GM18861 (cell line): Measurements from ENCODE around the gene SREBF1.

ENCODE experiments used
- ATAC-seq: cut with Tn5 transposase; IDR thresholded peaks from one replicate; pipeline ENCODE4 v1.9.1; 2021; ENCODE audit not compliant: unreplicated experiment

SREBF1 gene

DNA sequence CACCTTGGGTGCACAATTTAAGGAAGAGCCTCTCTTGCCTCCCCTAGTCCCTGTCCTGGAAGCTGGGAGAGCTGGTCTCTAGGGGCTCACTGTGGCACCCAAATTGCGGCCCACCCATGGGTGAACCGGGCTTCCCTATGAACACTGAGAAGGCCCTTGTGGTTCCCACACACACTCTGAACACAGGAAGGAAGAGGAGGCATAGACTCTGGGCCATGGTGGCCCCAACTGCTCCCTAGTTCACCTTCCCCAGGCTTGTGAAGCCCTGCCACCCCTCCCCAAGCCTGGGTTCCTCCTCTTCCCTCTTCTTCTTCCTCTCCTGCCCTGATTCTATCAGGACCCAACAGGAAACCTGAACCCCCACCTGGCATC lies 10.5 kb downstream of the SREBF1 start:
- no peak for ATAC-seq

- no peak for ATAC-seq
Measured at GRCh38 chr17:17824783-17825614, 11.8 kb downstream of the SREBF1 start.

DNA sequence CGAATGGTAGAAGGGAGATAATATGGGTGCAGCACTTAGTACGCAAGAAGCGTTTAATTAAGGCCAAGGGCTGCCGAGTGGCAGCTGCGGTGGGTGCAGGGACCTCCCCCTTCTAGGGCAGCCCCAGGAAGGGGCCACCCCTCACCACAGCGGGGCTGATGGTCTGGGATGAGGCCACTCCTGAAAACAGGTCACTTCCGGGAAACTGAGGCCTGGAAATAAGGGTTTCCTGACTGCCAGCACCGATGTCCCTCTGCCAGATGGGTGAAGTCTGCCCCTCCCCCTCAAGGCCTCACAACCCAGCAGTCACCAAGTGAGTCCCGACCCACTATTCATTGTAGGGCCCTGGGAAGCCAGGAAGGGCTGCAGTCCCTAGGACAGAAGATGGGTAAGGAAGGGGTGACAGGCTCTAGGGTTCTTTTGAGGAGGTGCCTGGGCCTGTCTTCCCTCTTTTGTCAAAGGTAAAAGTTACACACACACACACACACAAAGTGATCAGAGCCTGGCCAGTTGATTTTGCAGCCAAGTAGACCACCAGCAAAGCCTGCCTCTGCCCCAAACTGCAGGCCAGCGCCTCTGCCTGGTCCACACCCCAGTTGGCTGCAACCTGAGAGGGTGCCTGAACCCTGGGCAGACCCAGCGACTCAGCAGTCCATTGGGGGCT lies 12.5 kb downstream of the SREBF1 start:
- ATAC-seq = peak; percentile 4

DNA sequence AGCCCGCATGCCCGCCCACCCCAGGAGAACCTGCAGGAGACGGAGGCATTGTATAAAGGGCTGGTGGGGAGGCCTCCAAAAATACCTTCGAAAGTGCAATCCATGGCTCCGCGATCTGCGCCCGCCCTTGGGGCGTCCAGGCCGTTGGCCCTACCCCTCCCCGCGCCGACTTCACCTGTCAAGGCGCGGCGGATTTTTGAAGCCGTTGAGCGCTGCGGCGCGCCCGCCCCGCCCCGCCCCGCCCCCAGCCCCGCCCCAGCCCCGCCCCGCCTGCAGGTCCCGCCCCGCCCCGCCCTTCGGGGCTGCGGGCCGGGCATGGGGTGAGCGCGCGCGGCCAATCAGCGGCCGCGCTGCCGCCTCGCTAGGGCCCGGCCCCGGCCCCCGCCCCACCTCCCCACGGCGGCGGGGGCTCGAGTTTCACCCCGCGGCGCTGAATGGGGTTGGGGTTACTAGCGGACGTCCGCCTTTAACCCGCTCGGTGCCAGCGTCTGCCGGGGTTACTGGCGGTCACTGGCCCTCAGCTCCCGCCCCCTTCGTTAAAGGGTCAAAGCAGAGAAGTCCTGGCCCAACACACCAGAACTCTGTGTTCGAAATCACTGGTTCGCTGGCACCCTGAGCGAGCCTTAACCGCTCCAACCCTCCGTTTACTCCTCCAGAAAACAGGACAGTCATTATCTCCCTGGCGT lies 13.2 kb downstream of the SREBF1 start:
- ATAC-seq = peak; percentile 50

- no peak for ATAC-seq
Measured at GRCh38 chr17:17822616-17823015, 14.2 kb downstream of the SREBF1 start.

DNA sequence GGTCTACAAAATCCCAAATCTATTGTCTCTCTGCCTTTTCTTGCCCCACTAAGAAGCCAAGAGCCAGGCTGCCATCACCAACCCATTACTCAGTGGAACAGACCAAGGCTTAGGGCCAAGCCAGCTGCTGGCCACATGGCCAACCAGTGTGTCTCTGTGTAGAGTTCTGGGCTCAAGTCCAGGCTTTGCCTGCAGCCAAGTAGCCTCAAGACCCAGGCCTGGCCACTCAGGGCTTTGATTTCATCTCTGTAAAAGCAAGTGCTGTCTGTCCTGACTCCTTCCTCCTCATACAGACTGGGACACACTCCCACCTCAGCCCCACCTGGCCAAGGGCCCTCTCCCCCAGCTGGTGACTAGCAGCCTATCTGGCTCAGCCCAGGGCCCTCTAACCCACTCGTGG lies 14.6 kb downstream of the SREBF1 start:
- no peak for ATAC-seq

DNA sequence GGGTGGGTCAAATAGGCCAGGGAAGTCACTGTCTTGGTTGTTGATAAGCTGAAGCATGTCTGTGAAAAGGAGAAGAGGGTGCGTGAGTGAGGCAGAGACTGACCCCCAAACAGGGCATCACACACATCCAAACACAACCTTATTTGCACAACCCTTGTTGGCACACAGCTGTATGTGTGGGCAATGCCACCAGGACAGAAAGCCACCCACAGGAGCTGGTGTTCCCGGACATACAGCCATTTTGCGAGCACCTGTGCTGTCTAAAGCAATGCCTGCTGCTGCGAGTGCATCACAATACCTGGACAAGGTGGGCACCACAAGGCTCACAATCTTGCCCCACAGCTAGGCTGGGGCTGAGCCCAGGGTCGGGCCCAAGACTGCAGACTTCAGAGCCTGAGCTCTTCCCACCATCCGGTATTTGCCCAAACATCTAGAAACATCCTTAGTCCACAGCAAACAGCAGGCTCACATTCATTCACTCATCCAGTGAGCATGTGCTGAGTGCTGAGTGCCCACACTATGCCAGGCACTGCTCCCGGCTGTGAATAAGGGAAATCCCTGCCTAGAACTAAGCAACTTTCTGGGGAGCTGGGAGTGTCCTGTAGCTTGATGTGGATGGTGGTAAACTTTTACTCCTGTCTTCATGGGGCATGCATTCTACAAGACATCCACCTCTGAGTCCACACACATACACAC lies 16.2 kb downstream of the SREBF1 start:
- ATAC-seq = no peak

GRCh38 chr17:17820046-17820445 lies 16.7 kb downstream of the SREBF1 start:
- ATAC-seq = no peak

DNA sequence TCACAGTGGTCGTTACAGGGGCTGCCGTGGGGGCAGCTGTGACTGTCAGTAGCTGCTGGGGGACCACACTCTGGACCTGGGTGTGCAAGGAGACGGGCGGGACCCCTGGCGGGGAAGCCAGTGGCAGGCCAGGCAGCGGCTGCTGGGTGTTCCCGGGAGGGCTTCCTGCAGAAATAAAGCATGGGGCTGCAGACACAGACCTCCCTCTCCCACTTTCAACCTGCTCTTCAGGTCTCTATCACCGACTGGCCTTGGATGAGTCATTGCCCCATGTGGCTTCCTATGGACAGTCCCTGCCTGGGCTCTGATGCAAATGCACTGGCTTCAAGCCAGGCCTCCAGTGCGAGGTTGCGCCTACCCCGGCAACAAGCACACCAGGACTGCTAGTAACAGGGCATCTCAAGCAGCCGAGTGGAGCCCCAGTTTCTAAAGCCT lies 17.2 kb downstream of the SREBF1 start:
- ATAC-seq = peak; percentile 52

GRCh38 chr17:17819111-17819510 lies 17.7 kb downstream of the SREBF1 start:
- no peak for ATAC-seq

GRCh38 chr17:17818088-17818526 lies 18.7 kb downstream of the SREBF1 start:
- no peak for ATAC-seq

DNA sequence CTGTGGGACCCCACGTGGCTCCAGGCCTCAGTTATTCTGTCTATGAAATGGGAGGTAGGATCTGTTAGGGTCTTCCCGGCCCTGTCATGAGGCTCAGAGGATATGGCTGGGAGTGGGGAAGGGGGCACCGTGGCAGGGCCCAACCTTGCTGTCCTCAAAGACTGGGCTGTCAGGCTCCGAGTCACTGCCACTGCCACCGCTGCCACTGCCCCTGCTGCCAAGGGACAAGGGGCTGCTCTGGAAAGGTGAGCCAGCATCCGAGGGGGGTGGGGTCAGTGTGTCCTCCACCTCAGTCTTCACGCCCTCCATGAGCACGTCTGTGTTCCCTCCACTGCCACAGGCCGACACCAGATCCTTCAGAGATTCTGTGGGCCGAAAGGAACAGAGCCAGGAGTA lies 19.2 kb downstream of the SREBF1 start:
- ATAC-seq = no peak

- ATAC-seq = no peak
Measured at GRCh38 chr17:17816831-17817551, 19.8 kb downstream of the SREBF1 start.

DNA sequence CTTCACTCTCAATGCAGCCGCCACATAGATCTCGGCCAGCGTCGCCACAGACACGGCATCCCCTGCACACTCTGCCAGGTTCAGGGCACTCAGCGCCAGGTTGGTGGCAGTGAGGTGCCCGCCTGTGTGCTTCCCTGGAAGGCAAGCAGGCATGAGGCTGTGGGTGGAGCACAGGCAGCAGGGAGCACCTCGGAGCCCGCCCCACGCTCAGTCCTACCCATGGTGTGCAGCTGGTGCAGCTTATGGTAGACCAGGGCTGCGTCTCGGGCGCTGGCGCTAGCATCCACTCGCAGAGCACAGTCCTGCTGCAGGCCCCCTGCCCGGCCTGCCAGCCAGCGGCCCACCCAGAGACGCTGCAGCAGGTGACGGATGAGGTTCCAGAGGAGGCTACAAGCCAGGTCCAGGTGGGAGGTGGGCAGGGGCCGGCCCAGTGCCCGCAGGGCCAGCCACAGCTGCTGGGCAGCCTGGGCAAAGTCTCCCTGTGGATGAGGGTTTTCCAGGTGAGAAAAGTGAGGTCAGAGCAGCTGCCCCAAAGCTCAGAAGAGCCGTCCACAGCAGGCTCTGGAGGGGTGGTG lies 20.5 kb downstream of the SREBF1 start:
- no peak for ATAC-seq

GRCh38 chr17:17815436-17816200 lies 21.2 kb downstream of the SREBF1 start:
- no peak for ATAC-seq

DNA sequence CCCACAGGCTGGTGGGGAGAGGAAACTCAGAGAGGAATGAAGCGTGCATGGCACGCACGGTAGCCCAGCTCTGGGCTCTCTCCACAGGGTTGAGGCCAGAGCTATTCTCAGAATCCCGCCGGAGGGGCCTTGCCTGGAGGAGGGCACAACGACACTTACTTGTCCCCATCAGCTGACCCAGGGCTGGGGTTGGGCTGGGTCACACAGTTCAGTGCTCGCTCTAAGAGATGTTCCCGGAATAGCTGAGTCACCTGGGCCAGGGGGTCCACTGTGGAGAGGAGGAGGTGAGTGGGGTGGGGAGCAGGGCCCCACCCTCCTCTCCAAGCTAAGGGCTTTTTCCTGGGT lies 21.8 kb downstream of the SREBF1 start:
- no peak for ATAC-seq

GRCh38 chr17:17814162-17815061 lies 22.4 kb downstream of the SREBF1 start:
- no peak for ATAC-seq

GRCh38 chr17:17813725-17814095 lies 23.1 kb downstream of the SREBF1 start:
- ATAC-seq = no peak
